Keratinocyte (primary cell): ENCODE measurements around the gene OPN5. TPM values are rescaled to one million over a fixed set of nuclear protein-coding genes. Genes with fewer than 3 reads are reported as not detected.

Experiments used
- DNase-seq: peaks from one replicate; pipeline ENCODE4 v3.0.0-alpha.2; 2011; ENCODE audit warnings: low read depth, missing footprints, low spot score
- FAIRE-seq: peaks from 2 replicates; lab custom pipeline; 2011; peaks lifted over from hg19 to GRCh38; lab: Jason Lieb, UNC
- H2AFZ ChIP-seq: 2 replicates; pipeline ENCODE4 v1.6.0; 2012; ENCODE audit warnings: low read length, control low read depth, inconsistent platforms; ENCODE audit not compliant: control insufficient read depth
- H3K27ac ChIP-seq: 2 replicates; pipeline ENCODE4 v1.5.1; 2011; ENCODE audit warnings: low read length; ENCODE audit not compliant: control insufficient read depth, insufficient read depth
- H3K27me3 ChIP-seq: 3 replicates; pipeline ENCODE4 v1.6.0; 2011; ENCODE audit warnings: low read length; ENCODE audit not compliant: control insufficient read depth, insufficient read depth; ENCODE audit errors: extremely low read depth
- H3K36me3 ChIP-seq, 2 experiments: 2 replicates in 1 of 2; 3 replicates in 1 of 2; pipeline ENCODE4 v1.5.1; 2011; ENCODE audit warnings: low read length in 2 of 2, mild to moderate bottlenecking in 1 of 2; ENCODE audit not compliant: control insufficient read depth in 2 of 2, insufficient read depth in 2 of 2; ENCODE audit errors: extremely low read depth in 1 of 2
- H3K4me1 ChIP-seq: 3 replicates; pipeline ENCODE4 v1.5.1; 2011; ENCODE audit warnings: low read length; ENCODE audit not compliant: control insufficient read depth, insufficient read depth; ENCODE audit errors: extremely low read depth
- H3K4me2 ChIP-seq: 3 replicates; pipeline ENCODE4 v1.6.0; 2011; ENCODE audit warnings: low read depth, low read length; ENCODE audit not compliant: control insufficient read depth, insufficient read depth; ENCODE audit errors: extremely low read depth
- H3K4me3 ChIP-seq, 3 experiments: fragments of 200-600 bp in 1 of 3; sonication (generic) in 1 of 3; 2 replicates in 2 of 3; 3 replicates in 1 of 3; pipeline ENCODE4 v1.5.1; 2011 to 2016; ENCODE audit warnings: low read length in 3 of 3, mild to moderate bottlenecking in 3 of 3, control low read depth in 2 of 3, inconsistent platforms in 1 of 3, low read depth in 1 of 3, mixed read lengths in 1 of 3, mixed run types in 1 of 3, moderate library complexity in 1 of 3; ENCODE audit not compliant: control insufficient read depth in 2 of 3, insufficient read depth in 2 of 3; ENCODE audit errors: extremely low read depth in 1 of 3
- H3K79me2 ChIP-seq: 2 replicates; pipeline ENCODE4 v1.6.0; 2012; ENCODE audit warnings: low read length; ENCODE audit not compliant: control insufficient read depth, insufficient read depth
- H3K9ac ChIP-seq: 3 replicates; pipeline ENCODE4 v1.6.0; 2011; ENCODE audit warnings: low read length; ENCODE audit not compliant: control insufficient read depth, insufficient read depth; ENCODE audit errors: extremely low read depth
- H3K9me1 ChIP-seq: 3 replicates; pipeline ENCODE4 v1.6.0; 2011; ENCODE audit warnings: low read length; ENCODE audit not compliant: control insufficient read depth, insufficient read depth; ENCODE audit errors: extremely low read depth
- H3K9me3 ChIP-seq: 2 replicates; pipeline ENCODE4 v1.5.1; 2012; ENCODE audit warnings: low read depth, low read length; ENCODE audit not compliant: control insufficient read depth
- H4K20me1 ChIP-seq: 3 replicates; pipeline ENCODE4 v1.6.0; 2011; ENCODE audit warnings: low read length; ENCODE audit not compliant: control insufficient read depth, insufficient read depth; ENCODE audit errors: extremely low read depth
- CTCF ChIP-seq, 3 experiments: IDR thresholded peaks in 1 of 3; conservative IDR thresholded peaks in 1 of 3; optimal IDR thresholded peaks in 1 of 3; 2 replicates in 2 of 3; 3 replicates in 1 of 3; pipeline versions ENCODE3 to v1.5.1; 2011; ENCODE audit warnings: low read length in 3 of 3, mild to moderate bottlenecking in 3 of 3, moderate library complexity in 2 of 3, control low read depth in 1 of 3, inconsistent platforms in 1 of 3; ENCODE audit not compliant: insufficient read depth in 2 of 3; ENCODE audit errors: extremely low read depth in 1 of 3
- EZH2 ChIP-seq: IDR thresholded peaks from one replicate; pipeline ENCODE4 v1.6.1; 2012; ENCODE audit warnings: inconsistent platforms, mild to moderate bottlenecking, low read length, moderate library complexity
- dilution Hi-C: fragments of 300-500 bp; cut with MboI; formaldehyde crosslinking; loops from one replicate; pipeline ENCODE4 v1.7.0; 2020; ENCODE audit warnings: low sequenced_read_pairs; ENCODE audit not compliant: extremely low pct_ligation_motif_present
- polyA plus RNA-seq, 5 experiments: library from polyadenylated mRNA; depleted of rRNA in 3 of 5; stranded (reverse) in 3 of 5; stranded (forward) in 1 of 5; unstranded in 1 of 5; fragments of >200 nt; gene quantifications; 1 replicate in 1 of 5; 2 replicates in 3 of 5; 3 replicates in 1 of 5; pipeline versions ENCODE4 v1.2.1 to v1.2.3, GENCODE V29; 2011 to 2012; ENCODE audit warnings: missing spikeins in 2 of 5, low read depth in 1 of 5, low replicate concordance in 1 of 5

OPN5 gene
- polyA plus RNA-seq, 1 donor (not counting 4 experiments of a cell fraction or from before 2014, with no cell fraction given), result not detected

- H3K79me2 ChIP-seq, result no peaks in the 10 kb centered on the region
- H3K4me3 ChIP-seq, result no peak overlapping the region
- dilution Hi-C loops, result no loop called here
- TF ChIP-seq EZH2, result no peak
- no peak for TF ChIP-seq CTCF (optimal IDR thresholded peaks at IDR 0.05 in 1 of 3, IDR thresholded peaks at IDR 0.05 in 1 of 3, conservative IDR thresholded peaks at IDR 0.05 in 1 of 3; ENCODE audit: extremely low read depth in 1 of 3, insufficient read depth in 2 of 3, low read length in 3 of 3)
- DNase-seq (no peak), FAIRE-seq (no peak)
- H3K4me2 ChIP-seq, result no peak overlapping the region
- no peaks in the 10 kb centered on the region for H3K4me1 ChIP-seq
- H3K27ac ChIP-seq, result no peak overlapping the region
- H3K9ac ChIP-seq, result no peak overlapping the region
- H3K9me1 ChIP-seq, result no peaks in the 10 kb centered on the region
- no peaks in the 10 kb centered on the region for H3K27me3 ChIP-seq
- no peaks in the 10 kb centered on the region for H3K36me3 ChIP-seq
- no peaks in the 10 kb centered on the region for H3K9me3 ChIP-seq
- no peak overlapping the region for H2AFZ ChIP-seq
- H4K20me1 ChIP-seq, result no peaks in the 10 kb centered on the region
These were observed 32.1 kb upstream of the OPN5 start for GRCh38 chr6:47749757-47750156.

- no peak overlapping the region for H3K27ac ChIP-seq
- no peaks in the 10 kb centered on the region for H3K9me1 ChIP-seq
- H3K79me2 ChIP-seq, result no peaks in the 10 kb centered on the region
- no peaks in the 10 kb centered on the region for H3K27me3 ChIP-seq
- no peak overlapping the region for H3K4me2 ChIP-seq
- H2AFZ ChIP-seq, result no peak overlapping the region
- H3K4me1 ChIP-seq, result no peaks in the 10 kb centered on the region
- H3K9ac ChIP-seq, result no peak overlapping the region
- dilution Hi-C loops, result no loop called here
- FAIRE-seq (no peak), DNase-seq (no peak)
- no peaks in the 10 kb centered on the region for H3K36me3 ChIP-seq
- no peak for TF ChIP-seq EZH2
- no peak for TF ChIP-seq CTCF (optimal IDR thresholded peaks at IDR 0.05 in 1 of 3, IDR thresholded peaks at IDR 0.05 in 1 of 3, conservative IDR thresholded peaks at IDR 0.05 in 1 of 3; ENCODE audit: extremely low read depth in 1 of 3, insufficient read depth in 2 of 3, low read length in 3 of 3)
- no peaks in the 10 kb centered on the region for H4K20me1 ChIP-seq
- no peak overlapping the region for H3K4me3 ChIP-seq
- H3K9me3 ChIP-seq, result no peaks in the 10 kb centered on the region
These were observed 29.0 kb upstream of the OPN5 start for GRCh38 chr6:47752801-47753200.
